Panc1 (cell line): ENCODE results near the gene ZDHHC7. TPM values are rescaled to one million over a fixed set of nuclear protein-coding genes. Genes with fewer than 3 reads are reported as not detected.

Experiments
- ATAC-seq: fragments of 200-7000 bp; cut with Tn5 transposase; 2 replicates; pipeline ENCODE4 v1.9.1; 2020; ENCODE audit warnings: mild to moderate bottlenecking, moderate library complexity
- BruUV-seq: library from RNA; stranded (reverse); fragments of 400-500 nt; replicated peaks from 2 replicates; lab custom pipeline; 2021; lab: Mats Ljungman, UMichigan
- CTCF ChIA-PET: fragments of 300-600 bp; sonication (Branson Sonifier 250); formaldehyde crosslinking; loops from one replicate; lab custom pipeline; 2022; ENCODE audit warnings: antibody characterized with exemption; lab: Charles Lee
- POLR2A ChIA-PET: fragments of 300-600 bp; sonication (Branson Sonifier 250); formaldehyde crosslinking; loops from one replicate; lab custom pipeline; 2022; ENCODE audit warnings: antibody characterized with exemption; lab: Charles Lee
- DNase-seq: peaks from one replicate; pipeline ENCODE4 v3.0.0-alpha.2; 2010; ENCODE audit warnings: low read depth, low spot score
- H3K27ac ChIP-seq: 2 replicates; pipeline ENCODE4 v1.5.1; 2011; ENCODE audit warnings: mild to moderate bottlenecking, low read length, inconsistent platforms
- H3K27me3 ChIP-seq: fragments of 200-500 bp; sonication (Bioruptor generic); 2 replicates; pipeline ENCODE4 v1.6.0; 2014; ENCODE audit warnings: low read length, inconsistent platforms; ENCODE audit not compliant: control insufficient read depth, insufficient read depth
- H3K36me3 ChIP-seq: fragments of 200-500 bp; sonication (Bioruptor generic); 2 replicates; pipeline ENCODE4 v1.5.1; 2014; ENCODE audit warnings: inconsistent platforms, mild to moderate bottlenecking, low read length, moderate library complexity; ENCODE audit not compliant: control insufficient read depth, insufficient read depth
- H3K4me1 ChIP-seq: 2 replicates; pipeline ENCODE4 v1.5.1; 2011; ENCODE audit warnings: inconsistent platforms, mild to moderate bottlenecking, low read length, moderate library complexity; ENCODE audit not compliant: control insufficient read depth, insufficient read depth
- H3K4me3 ChIP-seq, 2 experiments: 2 replicates each; pipeline ENCODE4 v1.5.1; 2011 to 2012; ENCODE audit warnings: low read depth in 2 of 2, low read length in 2 of 2, mild to moderate bottlenecking in 2 of 2, inconsistent platforms in 1 of 2, moderate library complexity in 1 of 2
- H3K9me3 ChIP-seq: fragments of 200-500 bp; sonication (Bioruptor generic); 2 replicates; pipeline ENCODE4 v1.5.1; 2014; ENCODE audit warnings: low read depth, mild to moderate bottlenecking, inconsistent platforms, low read length, moderate library complexity; ENCODE audit not compliant: control insufficient read depth, insufficient read depth
- POLR2AphosphoS5 ChIP-seq: IDR thresholded peaks from 2 replicates; pipeline ENCODE4 v1.6.1; 2012; ENCODE audit warnings: mild to moderate bottlenecking, low read depth, low read length, moderate library complexity
- SIN3A ChIP-seq: IDR thresholded peaks from 2 replicates; pipeline ENCODE4 v1.6.1; 2012; ENCODE audit warnings: low read depth, mild to moderate bottlenecking, low read length, moderate library complexity, borderline replicate concordance; ENCODE audit not compliant: insufficient read depth
- TCF7L2 ChIP-seq: IDR thresholded peaks from 2 replicates; pipeline ENCODE4 v1.6.1; 2011; ENCODE audit warnings: mild to moderate bottlenecking, low read depth, low read length, inconsistent platforms
- in situ Hi-C: cut with HindIII; loops from 2 replicates; pipeline ENCODE4 v1.10.0; 2016; ENCODE audit warnings: low sequenced_read_pairs, low pct_unique_long_range_greater_than_20kb
- intact Hi-C: fragments of 100-400 bp; cut with micrococcal nuclease; formaldehyde crosslinking; loops from one replicate; pipeline ENCODE4 v1.10.0; 2022; ENCODE audit not compliant: unreplicated experiment
- total RNA-seq: library from RNA; stranded (reverse); gene quantifications from one replicate; pipeline ENCODE4 v1.2.1, GENCODE V29; 2021; ENCODE audit not compliant: unreplicated experiment
- TF ChIP-seq, protein P1 (sequence below): fragments of 450-650 bp; IDR thresholded peaks from 2 replicates; pipeline ENCODE4 v1.5.1; 2017; ENCODE audit warnings: mild to moderate bottlenecking
- TF ChIP-seq, protein P2 (sequence below), 2 experiments: IDR thresholded peaks; 2 replicates each; pipeline ENCODE4 v1.6.1; 2011 to 2012; ENCODE audit warnings: low read depth in 2 of 2, control low read depth in 1 of 2, low read length in 1 of 2, mild to moderate bottlenecking in 1 of 2, moderate library complexity in 1 of 2; ENCODE audit not compliant: insufficient read depth in 1 of 2

Gene ZDHHC7
- total RNA-seq, 1 experiment from 2014 or later, result 71.5 TPM

DNA sequence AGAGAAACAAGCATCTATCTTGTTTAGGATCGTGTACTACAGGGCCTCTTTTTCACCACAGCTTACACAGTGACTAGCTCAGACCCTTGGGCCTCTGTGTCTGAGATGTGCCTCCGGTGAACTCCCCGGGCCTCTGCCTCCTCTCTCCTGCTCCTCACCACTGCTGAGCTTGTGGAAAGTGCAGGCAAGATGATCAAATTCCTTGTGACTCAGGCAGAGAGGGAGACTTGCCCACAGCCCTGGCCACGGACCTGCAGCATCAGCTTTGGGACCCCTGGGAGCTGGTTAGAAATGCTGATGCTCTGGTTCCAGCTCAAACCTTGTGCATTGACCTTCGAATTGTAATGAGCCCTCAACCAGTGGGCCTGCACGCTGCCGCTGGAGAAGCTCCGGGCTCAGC is 79.8 kb downstream of the ZDHHC7 start:
- TF ChIP-seq TCF7L2, result no peak
- TF ChIP-seq SIN3A, result no peak
- TF ChIP-seq, protein P1, sequence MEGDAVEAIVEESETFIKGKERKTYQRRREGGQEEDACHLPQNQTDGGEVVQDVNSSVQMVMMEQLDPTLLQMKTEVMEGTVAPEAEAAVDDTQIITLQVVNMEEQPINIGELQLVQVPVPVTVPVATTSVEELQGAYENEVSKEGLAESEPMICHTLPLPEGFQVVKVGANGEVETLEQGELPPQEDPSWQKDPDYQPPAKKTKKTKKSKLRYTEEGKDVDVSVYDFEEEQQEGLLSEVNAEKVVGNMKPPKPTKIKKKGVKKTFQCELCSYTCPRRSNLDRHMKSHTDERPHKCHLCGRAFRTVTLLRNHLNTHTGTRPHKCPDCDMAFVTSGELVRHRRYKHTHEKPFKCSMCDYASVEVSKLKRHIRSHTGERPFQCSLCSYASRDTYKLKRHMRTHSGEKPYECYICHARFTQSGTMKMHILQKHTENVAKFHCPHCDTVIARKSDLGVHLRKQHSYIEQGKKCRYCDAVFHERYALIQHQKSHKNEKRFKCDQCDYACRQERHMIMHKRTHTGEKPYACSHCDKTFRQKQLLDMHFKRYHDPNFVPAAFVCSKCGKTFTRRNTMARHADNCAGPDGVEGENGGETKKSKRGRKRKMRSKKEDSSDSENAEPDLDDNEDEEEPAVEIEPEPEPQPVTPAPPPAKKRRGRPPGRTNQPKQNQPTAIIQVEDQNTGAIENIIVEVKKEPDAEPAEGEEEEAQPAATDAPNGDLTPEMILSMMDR, result no peak
- TF ChIP-seq, protein P2, sequence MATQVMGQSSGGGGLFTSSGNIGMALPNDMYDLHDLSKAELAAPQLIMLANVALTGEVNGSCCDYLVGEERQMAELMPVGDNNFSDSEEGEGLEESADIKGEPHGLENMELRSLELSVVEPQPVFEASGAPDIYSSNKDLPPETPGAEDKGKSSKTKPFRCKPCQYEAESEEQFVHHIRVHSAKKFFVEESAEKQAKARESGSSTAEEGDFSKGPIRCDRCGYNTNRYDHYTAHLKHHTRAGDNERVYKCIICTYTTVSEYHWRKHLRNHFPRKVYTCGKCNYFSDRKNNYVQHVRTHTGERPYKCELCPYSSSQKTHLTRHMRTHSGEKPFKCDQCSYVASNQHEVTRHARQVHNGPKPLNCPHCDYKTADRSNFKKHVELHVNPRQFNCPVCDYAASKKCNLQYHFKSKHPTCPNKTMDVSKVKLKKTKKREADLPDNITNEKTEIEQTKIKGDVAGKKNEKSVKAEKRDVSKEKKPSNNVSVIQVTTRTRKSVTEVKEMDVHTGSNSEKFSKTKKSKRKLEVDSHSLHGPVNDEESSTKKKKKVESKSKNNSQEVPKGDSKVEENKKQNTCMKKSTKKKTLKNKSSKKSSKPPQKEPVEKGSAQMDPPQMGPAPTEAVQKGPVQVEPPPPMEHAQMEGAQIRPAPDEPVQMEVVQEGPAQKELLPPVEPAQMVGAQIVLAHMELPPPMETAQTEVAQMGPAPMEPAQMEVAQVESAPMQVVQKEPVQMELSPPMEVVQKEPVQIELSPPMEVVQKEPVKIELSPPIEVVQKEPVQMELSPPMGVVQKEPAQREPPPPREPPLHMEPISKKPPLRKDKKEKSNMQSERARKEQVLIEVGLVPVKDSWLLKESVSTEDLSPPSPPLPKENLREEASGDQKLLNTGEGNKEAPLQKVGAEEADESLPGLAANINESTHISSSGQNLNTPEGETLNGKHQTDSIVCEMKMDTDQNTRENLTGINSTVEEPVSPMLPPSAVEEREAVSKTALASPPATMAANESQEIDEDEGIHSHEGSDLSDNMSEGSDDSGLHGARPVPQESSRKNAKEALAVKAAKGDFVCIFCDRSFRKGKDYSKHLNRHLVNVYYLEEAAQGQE (IDR thresholded peaks at IDR 0.05; ENCODE audit: insufficient read depth in 1 of 2, low read depth in 2 of 2, low read length in 1 of 2), result no peak
- TF ChIP-seq POLR2AphosphoS5, result no peak
- intact Hi-C loops, result no loop called here
- Histone ChIP-seq H3K36me3 (no peaks in the 10 kb centered on the region), H3K9me3 (no peaks in the 10 kb centered on the region), H3K4me3 (no peak overlapping the region), H3K4me1 (no peaks in the 10 kb centered on the region), H3K27ac (no peak overlapping the region), H3K27me3 (no peaks in the 10 kb centered on the region)
- ATAC-seq, result no peak
- in situ Hi-C loops, result no loop called here
- no peak for DNase-seq
- BruUV-seq, result no TSS peak
- CTCF ChIA-PET, result no interaction called here
- POLR2A ChIA-PET, result no interaction called here

DNA sequence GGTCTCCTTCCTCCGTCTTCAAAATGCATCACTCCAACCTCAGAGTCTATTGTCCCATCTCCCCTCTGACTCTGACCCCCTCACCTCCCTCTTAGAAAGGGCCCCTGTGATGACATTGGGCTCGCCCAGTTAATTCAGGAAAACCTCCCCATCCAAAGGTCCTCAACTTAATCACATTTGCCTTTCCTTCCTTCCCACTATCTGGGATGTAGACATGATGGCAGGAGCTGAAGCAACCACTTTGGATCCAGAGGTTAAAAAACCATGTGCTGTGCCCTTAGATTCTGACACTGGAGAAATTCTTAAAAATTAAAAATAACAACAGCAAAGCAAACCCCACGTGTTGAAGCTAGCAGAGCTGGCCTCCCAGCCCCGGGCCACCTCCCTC is 80.2 kb downstream of the ZDHHC7 start:
- no peak for ATAC-seq
- H3K4me1 ChIP-seq, result no peaks in the 10 kb centered on the region
- intact Hi-C loops, result no loop called here
- no peaks in the 10 kb centered on the region for H3K9me3 ChIP-seq
- no peak overlapping the region for H3K27ac ChIP-seq
- ChIA-PET CTCF (no interaction called here), POLR2A (no interaction called here)
- in situ Hi-C loops, result no loop called here
- TF ChIP-seq TCF7L2 (no peak), POLR2AphosphoS5 (no peak), SIN3A (no peak)
- TF ChIP-seq, protein P2 (IDR thresholded peaks at IDR 0.05; ENCODE audit: insufficient read depth in 1 of 2, low read depth in 2 of 2, low read length in 1 of 2), result no peak
- TF ChIP-seq, protein P1, result no peak
- H3K36me3 ChIP-seq, result no peaks in the 10 kb centered on the region
- no peak for DNase-seq
- no peaks in the 10 kb centered on the region for H3K27me3 ChIP-seq
- BruUV-seq, result no TSS peak
- H3K4me3 ChIP-seq, result no peak overlapping the region
